ENCODE data around the gene DHTKD1.

DHTKD1 gene

GRCh38 chr10:12068449-12069269, at the start of gene DHTKD1:
DHTKD1 (plus strand) TSS chr10:12068954; CDS start chr10:12069034, 80 bp downstream.
- Mint-ChIP-seq H3K27ac (peak within 1 kb of the TSS; percentile 80), H3K4me3 (peak within 1 kb of the TSS; percentile 79), H3K4me1 (peaks cover 28% of the 10 kb centered on the region), H3K27me3 (no peaks in the 10 kb centered on the region), H3K9me3 (no peaks in the 10 kb centered on the region), H3K36me3 (peaks cover 5% of the 10 kb centered on the region)
- ATAC-seq, result peak; percentile 99

GRCh38 chr10:12019283-12019971, 49.3 kb upstream of the DHTKD1 start:
- Mint-ChIP-seq H3K9me3 (no peaks in the 10 kb centered on the region), H3K27me3 (no peaks in the 10 kb centered on the region), H3K27ac (no peak overlapping the region), H3K4me1 (peaks cover 27% of the 10 kb centered on the region), H3K4me3 (no peak overlapping the region), H3K36me3 (peaks cover 9% of the 10 kb centered on the region)
- no peak for ATAC-seq

- H3K4me3 Mint-ChIP-seq, result no peak overlapping the region
- no peaks in the 10 kb centered on the region for H3K9me3 Mint-ChIP-seq
- H3K27ac Mint-ChIP-seq, result peak overlapping the region; percentile 69
- no peak for ATAC-seq
- H3K36me3 Mint-ChIP-seq, result peaks cover 6% of the 10 kb centered on the region
- H3K4me1 Mint-ChIP-seq, result peaks cover 23% of the 10 kb centered on the region
- H3K27me3 Mint-ChIP-seq, result no peaks in the 10 kb centered on the region
Measured at GRCh38 chr10:12020574-12020973, 48.2 kb upstream of the DHTKD1 start.

GRCh38 chr10:12022580-12023257, 46.0 kb upstream of the DHTKD1 start:
- peak overlapping the region; percentile 57 for H3K27ac Mint-ChIP-seq
- no peaks in the 10 kb centered on the region for H3K27me3 Mint-ChIP-seq
- peaks cover 23% of the 10 kb centered on the region for H3K36me3 Mint-ChIP-seq
- peaks cover 30% of the 10 kb centered on the region for H3K4me1 Mint-ChIP-seq
- H3K9me3 Mint-ChIP-seq, result no peaks in the 10 kb centered on the region
- ATAC-seq, result no peak
- H3K4me3 Mint-ChIP-seq, result peak overlapping the region; percentile 51

- Mint-ChIP-seq H3K36me3 (peaks cover 43% of the 10 kb centered on the region), H3K9me3 (no peaks in the 10 kb centered on the region), H3K27me3 (no peaks in the 10 kb centered on the region), H3K27ac (no peak overlapping the region), H3K4me1 (peaks cover 40% of the 10 kb centered on the region), H3K4me3 (no peak overlapping the region)
- ATAC-seq, result no peak
Measured at GRCh38 chr10:12025591-12025990, 43.2 kb upstream of the DHTKD1 start.

- Mint-ChIP-seq H3K4me1 (peaks cover 32% of the 10 kb centered on the region), H3K27me3 (no peaks in the 10 kb centered on the region), H3K9me3 (no peaks in the 10 kb centered on the region), H3K36me3 (peaks cover 53% of the 10 kb centered on the region), H3K4me3 (no peak overlapping the region), H3K27ac (peak overlapping the region; percentile 14)
- ATAC-seq, result no peak
Measured at GRCh38 chr10:12027539-12027938, 41.2 kb upstream of the DHTKD1 start.

- Mint-ChIP-seq H3K27me3 (no peaks in the 10 kb centered on the region), H3K4me1 (peaks cover 26% of the 10 kb centered on the region), H3K4me3 (no peak overlapping the region), H3K36me3 (peaks cover 62% of the 10 kb centered on the region), H3K9me3 (no peaks in the 10 kb centered on the region), H3K27ac (no peak overlapping the region)
- no peak for ATAC-seq
Measured at GRCh38 chr10:12031404-12031803, 37.4 kb upstream of the DHTKD1 start.

GRCh38 chr10:12036073-12036655, 32.6 kb upstream of the DHTKD1 start:
- Mint-ChIP-seq H3K4me1 (peaks cover 39% of the 10 kb centered on the region), H3K27me3 (no peaks in the 10 kb centered on the region), H3K27ac (no peak overlapping the region), H3K9me3 (no peaks in the 10 kb centered on the region), H3K36me3 (peaks cover 33% of the 10 kb centered on the region), H3K4me3 (no peak overlapping the region)
- ATAC-seq, result no peak

GRCh38 chr10:12041766-12042408, 26.9 kb upstream of the DHTKD1 start:
- H3K4me1 Mint-ChIP-seq, result peaks cover 52% of the 10 kb centered on the region

GRCh38 chr10:12042409-12042796, 26.4 kb upstream of the DHTKD1 start:
- peaks cover 55% of the 10 kb centered on the region for H3K4me1 Mint-ChIP-seq
- H3K4me3 Mint-ChIP-seq, result peak overlapping the region; percentile 99
- H3K36me3 Mint-ChIP-seq, result peaks cover 11% of the 10 kb centered on the region
- peak overlapping the region; percentile 100 for H3K27ac Mint-ChIP-seq
- ATAC-seq, result peak; percentile 44
- H3K27me3 Mint-ChIP-seq, result no peaks in the 10 kb centered on the region
- H3K9me3 Mint-ChIP-seq, result no peaks in the 10 kb centered on the region

More at GRCh38 chr10:12041766-12042408, 26.9 kb upstream of the DHTKD1 start:
- ATAC-seq, result peak; percentile 18
- H3K36me3 Mint-ChIP-seq, result peaks cover 11% of the 10 kb centered on the region
- H3K27ac Mint-ChIP-seq, result peak overlapping the region; percentile 100
- H3K4me3 Mint-ChIP-seq, result peak overlapping the region; percentile 99
- H3K9me3 Mint-ChIP-seq, result no peaks in the 10 kb centered on the region
- H3K27me3 Mint-ChIP-seq, result no peaks in the 10 kb centered on the region

GRCh38 chr10:12042797-12043651, 25.7 kb upstream of the DHTKD1 start, which contains the start of gene UPF2:
UPF2 (minus strand) TSS chr10:12042809; CDS start chr10:12035423, 7,386 bp downstream.
- peak within 1 kb of the TSS; percentile 100 for H3K27ac Mint-ChIP-seq
- ATAC-seq, result peak; percentile 86
- peaks cover 11% of the 10 kb centered on the region for H3K36me3 Mint-ChIP-seq
- H3K4me1 Mint-ChIP-seq, result peaks cover 55% of the 10 kb centered on the region
- peak within 1 kb of the TSS; percentile 99 for H3K4me3 Mint-ChIP-seq
- H3K9me3 Mint-ChIP-seq, result peaks cover 2% of the 10 kb centered on the region
- H3K27me3 Mint-ChIP-seq, result no peaks in the 10 kb centered on the region

GRCh38 chr10:12045596-12045995, 23.2 kb upstream of the DHTKD1 start:
- peak overlapping the region; percentile 100 for H3K27ac Mint-ChIP-seq
- no peak for ATAC-seq
- H3K9me3 Mint-ChIP-seq, result peaks cover 2% of the 10 kb centered on the region
- H3K4me1 Mint-ChIP-seq, result peaks cover 54% of the 10 kb centered on the region
- H3K27me3 Mint-ChIP-seq, result no peaks in the 10 kb centered on the region
- no peak overlapping the region for H3K4me3 Mint-ChIP-seq
- H3K36me3 Mint-ChIP-seq, result peaks cover 7% of the 10 kb centered on the region

- peaks cover 2% of the 10 kb centered on the region for H3K9me3 Mint-ChIP-seq
- H3K27ac Mint-ChIP-seq, result peak overlapping the region; percentile 96
- ATAC-seq, result peak; percentile 40
Measured at GRCh38 chr10:12048547-12048946, 20.2 kb upstream of the DHTKD1 start.

GRCh38 chr10:12050528-12050927, 18.2 kb upstream of the DHTKD1 start:
- H3K4me3 Mint-ChIP-seq, result no peak overlapping the region
- no peak for ATAC-seq
- no peaks in the 10 kb centered on the region for H3K36me3 Mint-ChIP-seq
- H3K27ac Mint-ChIP-seq, result peak overlapping the region; percentile 96
- H3K27me3 Mint-ChIP-seq, result no peaks in the 10 kb centered on the region
- peaks cover 66% of the 10 kb centered on the region for H3K4me1 Mint-ChIP-seq
- peaks cover 2% of the 10 kb centered on the region for H3K9me3 Mint-ChIP-seq

More at GRCh38 chr10:12048547-12048946, 20.2 kb upstream of the DHTKD1 start:
- Mint-ChIP-seq H3K4me3 (no peak overlapping the region), H3K27me3 (no peaks in the 10 kb centered on the region), H3K36me3 (no peaks in the 10 kb centered on the region), H3K4me1 (peaks cover 64% of the 10 kb centered on the region)

Measured in stimulated activated memory B cell treated with anti-CD40 and anti-IgM and Interleukin-4, amounts not matched to agents 10 μg/mL and 1 μg/mL and 100 μg/mL, for 72 hours (primary cell).